ENCODE data around the gene BLMH.
A peak's percentile ranks its signal among the peaks of the same experiment; 100 is the strongest.

Gene BLMH

DNA sequence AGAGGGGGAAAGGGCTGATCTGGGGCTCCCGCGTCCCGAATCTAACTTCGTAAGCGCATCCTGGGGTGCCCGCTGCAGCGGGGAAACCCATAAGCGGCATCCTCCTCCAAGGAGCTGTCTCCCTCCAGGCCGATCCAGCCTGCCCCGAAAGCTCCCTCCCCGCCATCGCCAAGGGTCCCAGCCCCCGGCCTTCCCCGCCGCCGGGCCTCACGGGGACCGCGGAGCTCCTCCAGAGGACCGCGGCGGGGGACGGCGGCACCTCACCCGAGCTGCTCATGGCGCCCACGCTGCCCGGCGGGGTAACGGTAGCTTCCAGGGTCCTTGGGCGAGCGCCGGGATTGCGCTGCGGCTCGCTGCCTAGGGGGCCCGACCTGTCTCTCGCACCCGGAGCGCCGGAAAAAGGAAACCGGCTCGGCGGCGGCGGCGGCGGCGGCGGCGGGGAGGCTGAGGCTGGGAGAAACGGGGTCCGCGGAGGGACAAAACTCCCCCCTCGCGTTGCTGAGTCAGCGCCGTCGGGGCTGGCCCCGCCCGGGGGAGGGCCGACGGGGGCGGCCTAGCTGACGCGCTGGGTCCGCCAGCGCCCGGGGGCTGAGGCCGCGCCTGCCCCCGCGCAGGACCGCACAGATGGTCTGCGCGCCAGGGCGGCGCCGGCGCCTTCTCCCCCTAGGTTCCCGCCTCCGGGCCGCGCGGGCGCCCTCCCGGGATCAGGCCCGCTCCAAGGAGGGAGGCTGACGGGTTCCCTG is at the start of gene BLMH:
Gene BLMH, minus strand, starts transcription at position 402 of the 743 bp plus-strand sequence. Its CDS starts 125 bp downstream, at position 277.
- peak; percentile 88 for DNase-seq

GRCh38 chr17:30340801-30341356 is 49.1 kb upstream of the BLMH start:
- no peak for DNase-seq

DNA sequence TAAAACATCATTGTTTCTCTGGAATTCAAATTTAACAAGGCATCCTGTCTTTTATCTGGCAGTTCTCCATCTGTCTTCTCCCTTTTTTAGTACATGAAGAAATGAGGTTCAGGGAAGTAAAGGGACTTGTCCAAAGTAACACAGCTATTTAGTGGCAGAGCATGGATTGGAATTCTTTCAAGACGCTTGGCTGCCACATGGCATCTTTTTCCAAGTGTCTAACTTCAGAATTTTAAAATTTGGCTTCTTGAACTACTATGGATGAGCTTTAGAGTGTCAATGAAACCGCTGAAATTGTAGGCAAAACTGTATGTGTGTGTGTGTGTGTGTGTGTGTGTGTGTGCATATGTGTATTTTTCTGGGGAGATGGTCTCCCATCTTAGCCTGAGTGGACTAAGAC is 47.3 kb upstream of the BLMH start:
- DNase-seq = no peak

GRCh38 chr17:30337393-30337999 is 45.8 kb upstream of the BLMH start:
- no peak for DNase-seq

GRCh38 chr17:30336369-30337171 is 44.8 kb upstream of the BLMH start:
- DNase-seq = peak; percentile 44

DNA sequence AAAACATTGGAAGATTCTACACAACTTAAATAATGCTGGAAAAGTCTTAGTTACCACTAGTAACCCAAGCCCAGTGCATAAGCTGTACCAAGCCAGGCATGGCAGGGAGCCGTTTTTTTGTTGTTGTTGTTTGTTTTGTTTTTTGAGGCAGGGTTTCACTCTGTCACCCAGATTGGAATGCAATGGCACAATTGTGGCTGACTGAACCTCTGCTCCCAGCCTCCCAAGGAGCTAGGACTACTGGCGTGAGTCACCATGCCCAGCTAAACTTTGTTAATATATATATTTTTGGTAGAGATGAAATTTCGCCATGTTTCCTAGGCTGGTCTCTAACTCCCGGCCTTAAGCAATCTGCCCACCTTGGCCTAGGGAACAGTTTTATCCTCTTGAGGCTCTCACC is 42.7 kb upstream of the BLMH start:
- no peak for DNase-seq

DNA sequence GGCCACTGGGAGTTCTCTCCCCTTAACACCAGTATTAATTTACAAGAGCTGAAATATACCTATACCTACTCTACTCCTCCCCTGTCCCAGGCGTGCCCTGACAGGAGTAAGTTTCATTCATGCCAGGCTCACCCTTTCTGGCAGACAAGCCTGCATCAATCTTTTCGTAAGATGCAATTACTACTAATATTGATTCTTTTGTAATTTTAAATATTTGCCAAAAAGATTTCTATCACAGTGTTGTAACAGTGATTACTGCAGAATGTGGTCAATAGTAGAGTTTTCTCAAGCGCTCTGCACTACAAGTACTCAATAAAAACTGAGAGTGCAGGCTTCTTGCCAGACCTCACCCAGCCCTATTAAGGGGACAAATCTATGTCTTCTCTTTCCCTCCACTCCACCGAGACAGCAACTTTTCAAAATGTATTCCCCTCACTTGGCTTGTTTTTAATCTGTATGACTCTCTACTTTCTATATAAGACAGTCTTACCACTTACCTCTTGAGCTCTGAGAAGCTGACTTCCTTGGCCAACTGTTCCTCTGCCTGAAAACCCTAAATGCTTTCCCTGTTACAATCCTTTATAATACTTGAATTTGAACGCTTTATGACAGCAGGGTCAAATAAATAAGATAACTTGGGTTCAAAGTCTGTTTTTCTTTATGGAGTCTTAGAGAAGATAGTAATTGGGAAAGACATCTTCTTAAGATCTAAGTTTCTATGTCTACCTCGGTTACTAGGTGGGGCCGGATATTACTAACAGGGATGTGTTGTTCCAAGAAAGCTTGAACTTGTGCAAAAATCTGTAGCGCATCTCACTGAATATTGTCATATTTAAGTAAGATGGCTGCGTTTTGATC is 42.0 kb upstream of the BLMH start, which contains the start of gene TMIGD1:
Gene TMIGD1, minus strand, starts transcription at position 555 of the 858 bp plus-strand sequence. CDS start 1,924 bp downstream, outside the sequence.
- DNase-seq = no peak

DNA sequence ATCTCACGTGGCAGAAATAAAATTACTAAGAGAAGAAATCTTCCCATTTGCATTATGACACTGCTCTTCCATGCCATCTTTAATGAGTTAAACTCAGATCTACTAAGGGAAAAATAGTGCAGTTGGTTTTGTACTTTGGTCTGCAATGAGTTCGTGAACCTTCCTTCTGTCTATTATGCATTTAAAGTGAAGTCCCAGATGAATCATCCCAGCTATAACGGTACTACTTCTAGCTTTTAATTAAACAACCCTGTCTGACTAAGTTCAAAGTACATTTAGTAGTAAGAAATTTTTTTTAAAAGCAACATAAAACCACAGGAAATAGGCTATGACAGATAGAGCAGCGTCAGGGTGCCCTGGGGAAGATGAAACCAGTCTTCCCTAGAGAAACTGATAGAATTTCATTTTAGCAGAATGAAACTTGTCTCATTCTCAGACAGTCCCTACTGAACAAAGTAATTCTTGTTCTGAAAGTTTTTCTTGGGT is 40.4 kb upstream of the BLMH start:
- peak; percentile 33 for DNase-seq

GRCh38 chr17:30326809-30327208 is 35.1 kb upstream of the BLMH start:
- DNase-seq = no peak

GRCh38 chr17:30324723-30325122 is 33.0 kb upstream of the BLMH start:
- no peak for DNase-seq

- DNase-seq = peak; percentile 29
Measured at GRCh38 chr17:30323895-30324319, 32.2 kb upstream of the BLMH start.

- peak; percentile 49 for DNase-seq
Measured at GRCh38 chr17:30323262-30323894, 31.6 kb upstream of the BLMH start.

- DNase-seq = no peak
Measured at GRCh38 chr17:30321314-30321713, 29.6 kb upstream of the BLMH start.

- DNase-seq = no peak
Measured at GRCh38 chr17:30318155-30318554, 26.4 kb upstream of the BLMH start.

DNA sequence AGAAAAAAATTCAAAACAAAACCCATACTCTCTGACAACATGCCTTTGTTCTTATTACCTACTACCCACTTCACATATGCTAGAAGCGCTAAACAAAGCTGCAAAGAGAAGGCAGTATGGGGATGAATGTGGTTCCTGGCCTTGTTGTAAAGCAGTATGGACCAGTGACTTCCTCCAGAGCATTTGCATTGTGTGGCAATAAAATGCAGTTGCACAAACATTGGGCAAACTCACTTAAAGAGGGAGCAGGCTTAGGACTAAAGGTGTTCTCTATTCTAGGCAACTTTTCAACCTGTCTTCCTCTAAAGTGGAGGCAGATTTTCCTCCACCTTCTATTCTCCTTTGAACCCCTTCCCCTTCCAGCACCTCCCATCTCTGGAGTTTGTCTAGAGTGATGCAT is 25.0 kb upstream of the BLMH start:
- no peak for DNase-seq

DNA sequence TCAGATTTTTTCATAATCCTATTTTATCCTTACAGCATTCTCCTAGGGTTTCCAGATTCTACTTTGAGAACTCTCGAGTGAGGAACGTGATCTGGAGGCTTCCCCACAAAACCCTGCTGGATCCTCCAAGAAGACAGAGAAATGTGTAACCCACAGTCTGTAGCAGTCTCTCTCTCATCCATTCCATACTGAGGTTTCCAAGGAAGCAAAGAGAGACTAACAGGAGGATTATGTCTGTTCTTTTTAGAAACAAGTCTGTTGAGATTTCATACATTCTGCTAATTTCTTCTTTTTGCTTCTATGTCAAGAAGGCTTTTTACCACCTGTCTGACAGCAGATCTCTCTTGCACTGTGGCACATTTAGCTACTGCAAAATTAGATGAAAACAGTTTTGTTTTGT is 23.4 kb upstream of the BLMH start:
- no peak for DNase-seq

DNA sequence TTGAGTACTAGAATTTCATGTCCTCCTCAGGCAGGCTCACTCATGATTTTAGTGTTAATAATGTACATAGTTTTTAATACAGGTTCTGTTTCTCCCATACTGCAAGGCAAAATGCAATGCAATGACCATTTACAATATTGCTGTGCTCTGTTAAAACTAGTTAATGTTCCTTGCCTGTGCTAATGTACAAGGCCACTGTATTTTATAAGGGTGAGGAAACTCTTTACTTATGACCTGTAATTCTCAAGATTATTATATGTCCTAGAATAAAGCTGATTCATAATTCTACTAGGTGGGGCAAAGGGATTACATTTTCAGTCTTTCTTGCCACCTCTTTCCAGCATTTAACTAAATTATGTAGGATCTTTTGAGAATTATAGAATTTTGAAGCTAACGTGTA is 22.7 kb upstream of the BLMH start:
- no peak for DNase-seq

DNA sequence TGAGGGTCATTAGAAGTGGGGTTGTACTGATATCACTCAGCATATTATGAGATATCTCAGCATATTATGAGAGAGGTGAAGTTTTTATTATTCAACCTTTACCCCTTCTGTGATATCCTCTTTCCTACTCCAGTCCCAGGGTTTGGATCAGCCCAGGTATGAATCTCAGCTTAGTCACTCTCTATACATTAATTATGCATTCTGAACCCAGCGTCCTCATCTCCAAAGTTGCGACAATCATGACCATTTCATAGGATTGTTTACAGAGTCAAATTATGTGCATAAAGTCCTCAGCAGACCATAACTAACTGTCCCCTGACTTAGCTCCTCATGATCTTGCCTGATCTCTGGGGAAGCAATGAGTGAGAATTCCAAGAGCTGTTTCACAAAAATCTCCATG is 20.5 kb upstream of the BLMH start:
- no peak for DNase-seq

DNA sequence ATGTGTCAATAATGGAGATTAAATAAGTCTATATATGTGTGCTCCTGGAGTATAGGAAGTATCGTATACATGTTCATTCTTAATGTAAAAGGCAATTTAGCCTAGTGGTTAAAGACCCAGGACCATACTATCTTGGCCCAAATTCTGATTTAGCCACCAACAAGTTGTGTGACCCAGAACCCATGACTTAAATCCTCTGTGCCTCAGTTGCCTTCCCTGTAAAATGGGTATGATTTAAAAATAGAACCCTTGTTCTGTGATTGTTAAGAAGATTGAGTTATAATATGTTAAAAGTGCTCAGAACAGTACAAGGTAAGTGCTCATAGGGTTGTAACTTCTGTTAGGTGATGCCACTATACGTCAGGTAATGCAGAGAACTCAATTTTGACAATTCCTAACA is 18.8 kb upstream of the BLMH start:
- DNase-seq = no peak

GRCh38 chr17:30309591-30309990 is 17.8 kb upstream of the BLMH start:
- no peak for DNase-seq

GRCh38 chr17:30308406-30308805 is 16.7 kb upstream of the BLMH start:
- no peak for DNase-seq

- no peak for DNase-seq
Measured at GRCh38 chr17:30304778-30305177, 13.0 kb upstream of the BLMH start.
